A549 treated with GW870086 at 1 μM for 4 hours (cell line): ENCODE results near the gene VWCE. TPM values are rescaled to one million over a fixed set of nuclear protein-coding genes. Genes with fewer than 3 reads are reported as not detected.

ENCODE experiments used
- total RNA-seq: library from RNA; stranded (reverse); fragments of 200-300 nt; extraction: Qiagen RNA extraction; gene quantifications from 5 replicates; pipeline ENCODE4 v1.2.3, GENCODE V29; 2022; ENCODE audit warnings: low read depth

Gene VWCE
- total RNA-seq, result 0.61 to 0.90 TPM (median 0.68 TPM) in 5 replicates

GRCh38 chr11:61294717-61295595 is at the start of gene VWCE:
Gene VWCE, minus strand, starts transcription at chr11:61295316. Its CDS starts 279 bp downstream, at chr11:61295037.

GRCh38 chr11:61332797-61333549 is 37.9 kb upstream of the VWCE start, which contains the start of the genes DDB1 and TKFC:
Gene DDB1, minus strand, starts transcription at chr11:61333105. Its CDS starts 137 bp downstream, at chr11:61332968.
Gene TKFC, plus strand, starts transcription at chr11:61333228. Its CDS starts 1,501 bp downstream, at chr11:61334729.

GRCh38 chr11:61240875-61241274 is 54.2 kb downstream of the VWCE start, which contains the start of gene PGA5:
Gene PGA5, plus strand, starts transcription at chr11:61241175. Its CDS starts 52 bp downstream, at chr11:61241227.

GRCh38 chr11:61222047-61222446 is 73.1 kb downstream of the VWCE start, which contains the start of gene PGA4:
Gene PGA4, plus strand, starts transcription at chr11:61222347. Its CDS starts 54 bp downstream, at chr11:61222401.

Other genes starting within 250 kb of the VWCE start
- not detected in 5 replicates for gene CD5, start 192.8 kb downstream of the VWCE start, total RNA-seq
- gene VPS37C, start 133.9 kb downstream of the VWCE start, total RNA-seq, result 14.0 to 18.3 TPM (median 16.9 TPM) in 5 replicates
- gene PGA3, start 91.8 kb downstream of the VWCE start, total RNA-seq, result not detected in 5 replicates
- gene PGA4, start 73.0 kb downstream of the VWCE start, total RNA-seq, result not detected in 5 replicates
- not detected in 5 replicates for gene PGA5, start 54.1 kb downstream of the VWCE start, total RNA-seq
- 162 to 166 TPM (median 163 TPM) in 5 replicates for gene DDB1, start 37.8 kb upstream of the VWCE start, total RNA-seq
- 36.9 to 79.4 TPM (median 69.0 TPM) in 5 replicates for gene TKFC, start 37.9 kb upstream of the VWCE start, total RNA-seq
- gene CYB561A3, start 66.6 kb upstream of the VWCE start, total RNA-seq, result 33.9 to 46.9 TPM (median 45.0 TPM) in 5 replicates
- 83.9 to 99.4 TPM (median 94.0 TPM) in 5 replicates for gene TMEM138, start 67.1 kb upstream of the VWCE start, total RNA-seq
- 16.2 to 18.2 TPM (median 17.1 TPM) in 5 replicates for gene TMEM216, start 97.3 kb upstream of the VWCE start, total RNA-seq
- 63.0 to 74.3 TPM (median 72.0 TPM) in 5 replicates for gene CPSF7, start 134.7 kb upstream of the VWCE start, total RNA-seq
- gene SDHAF2, start 134.8 kb upstream of the VWCE start, total RNA-seq, result 40.7 to 52.2 TPM (median 44.8 TPM) in 5 replicates
- 0.09 to 0.21 TPM (median 0.17 TPM) in 5 replicates for gene LRRC10B, start 213.4 kb upstream of the VWCE start, total RNA-seq